ENCODE results near the gene LBHD2.

DNA sequence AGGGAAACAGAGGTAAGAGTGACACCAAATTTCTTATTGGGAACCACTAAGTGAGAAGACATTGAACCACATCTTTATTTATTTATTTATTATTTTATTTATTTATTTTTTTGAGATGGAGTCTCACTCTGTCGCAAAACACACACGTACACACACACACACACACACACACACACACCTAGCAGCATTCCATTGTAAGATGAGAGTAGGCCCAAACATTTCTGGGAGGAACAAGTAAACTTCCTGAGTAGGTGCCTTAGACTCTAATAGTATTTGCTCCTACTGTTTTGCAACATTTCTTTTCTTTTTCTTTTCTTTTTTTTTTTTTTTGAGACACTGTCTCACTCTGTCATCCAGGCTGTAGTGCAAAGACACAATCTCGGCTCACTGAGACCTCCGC, 19.6 kb upstream of the LBHD2 start:
- TF ChIP-seq, protein P1, sequence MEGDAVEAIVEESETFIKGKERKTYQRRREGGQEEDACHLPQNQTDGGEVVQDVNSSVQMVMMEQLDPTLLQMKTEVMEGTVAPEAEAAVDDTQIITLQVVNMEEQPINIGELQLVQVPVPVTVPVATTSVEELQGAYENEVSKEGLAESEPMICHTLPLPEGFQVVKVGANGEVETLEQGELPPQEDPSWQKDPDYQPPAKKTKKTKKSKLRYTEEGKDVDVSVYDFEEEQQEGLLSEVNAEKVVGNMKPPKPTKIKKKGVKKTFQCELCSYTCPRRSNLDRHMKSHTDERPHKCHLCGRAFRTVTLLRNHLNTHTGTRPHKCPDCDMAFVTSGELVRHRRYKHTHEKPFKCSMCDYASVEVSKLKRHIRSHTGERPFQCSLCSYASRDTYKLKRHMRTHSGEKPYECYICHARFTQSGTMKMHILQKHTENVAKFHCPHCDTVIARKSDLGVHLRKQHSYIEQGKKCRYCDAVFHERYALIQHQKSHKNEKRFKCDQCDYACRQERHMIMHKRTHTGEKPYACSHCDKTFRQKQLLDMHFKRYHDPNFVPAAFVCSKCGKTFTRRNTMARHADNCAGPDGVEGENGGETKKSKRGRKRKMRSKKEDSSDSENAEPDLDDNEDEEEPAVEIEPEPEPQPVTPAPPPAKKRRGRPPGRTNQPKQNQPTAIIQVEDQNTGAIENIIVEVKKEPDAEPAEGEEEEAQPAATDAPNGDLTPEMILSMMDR (IDR thresholded peaks at IDR 0.05; ENCODE audit: poor library complexity, severe bottlenecking), result no peak
- no peak for TF ChIP-seq EZH2 (IDR thresholded peaks at IDR 0.05; ENCODE audit: borderline replicate concordance, insufficient read depth, low read length, poor library complexity, severe bottlenecking)
- TF ChIP-seq EP300 (conservative IDR thresholded peaks at IDR 0.05; ENCODE audit: poor library complexity, severe bottlenecking), result no peak
- no peak for TF ChIP-seq MXI1 (conservative IDR thresholded peaks at IDR 0.05; ENCODE audit: poor library complexity, severe bottlenecking)
- no peak for TF ChIP-seq REST (IDR thresholded peaks at IDR 0.05; ENCODE audit: borderline replicate concordance)
- no peak for TF ChIP-seq POLR2AphosphoS5 (IDR thresholded peaks at IDR 0.05)

Measured in neural cell (in vitro differentiated cells).